T-cell (primary cell): ENCODE data around the gene OSBPL6. TPM values are rescaled to one million over a fixed set of nuclear protein-coding genes. Genes with fewer than 3 reads are reported as not detected.

ENCODE experiments used
- ATAC-seq, 4 experiments: fragments of 200-7000 bp in 3 of 4; fragments of 150-1000 bp in 1 of 4; cut with Tn5 transposase; replicated peaks in 1 of 4; 1 replicate in 3 of 4; 2 replicates in 1 of 4; pipeline ENCODE4 v1.10.0; 2021; ENCODE audit warnings: moderate library complexity in 3 of 4, mild to moderate bottlenecking in 2 of 4, moderate number of reproducible peaks in 1 of 4
- CTCF ChIA-PET, 2 donors: fragments of 300-600 bp; sonication (Branson Sonifier 250); formaldehyde crosslinking; loops; one replicate each; lab custom pipeline; 2022; ENCODE audit warnings: antibody characterized with exemption in 2 of 2; lab: Charles Lee
- POLR2A ChIA-PET, 2 donors: fragments of 300-600 bp; sonication (Branson Sonifier 250); formaldehyde crosslinking; loops; one replicate each; lab custom pipeline; 2022; ENCODE audit warnings: antibody characterized with exemption in 2 of 2; lab: Charles Lee
- DNase-seq, 35 experiments: peaks; one replicate each; pipeline versions ENCODE4 v3.0.0 to v3.0.0-alpha.2; 2013 to 2023
- H3K27ac ChIP-seq: one replicate; pipeline ENCODE4 v1.5.1; 2013; ENCODE audit warnings: low read length
- H3K27me3 ChIP-seq, 2 experiments: replicated peaks in 1 of 2; 1 replicate in 1 of 2; 2 replicates in 1 of 2; pipeline versions ENCODE4 v1.6.1 to v1.7.0; 2013; ENCODE audit warnings: low read length in 1 of 2, mixed read lengths in 1 of 2; ENCODE audit not compliant: control insufficient read depth in 2 of 2, insufficient read depth in 2 of 2; ENCODE audit errors: extremely low read depth in 1 of 2
- H3K36me3 ChIP-seq, 2 donors: 1 replicate in 1 of 2; 2 replicates in 1 of 2; pipeline versions ENCODE4 v1.6.1 to v1.7.0; 2013; ENCODE audit warnings: low read length in 1 of 2; ENCODE audit not compliant: control insufficient read depth in 2 of 2, insufficient read depth in 1 of 2; ENCODE audit errors: extremely low read depth in 1 of 2
- H3K4me1 ChIP-seq, 2 experiments: 1 replicate in 1 of 2; 2 replicates in 1 of 2; pipeline versions ENCODE4 v1.6.1 to v1.7.0; 2013; ENCODE audit warnings: low read length in 2 of 2, mixed read lengths in 1 of 2; ENCODE audit not compliant: insufficient read depth in 2 of 2, control insufficient read depth in 1 of 2; ENCODE audit errors: extremely low read depth in 1 of 2
- H3K4me3 ChIP-seq, 2 donors: 1 replicate in 1 of 2; 2 replicates in 1 of 2; pipeline versions ENCODE4 v1.5.1 to v1.7.0; 2013; ENCODE audit warnings: mild to moderate bottlenecking in 2 of 2, low read length in 1 of 2, moderate library complexity in 1 of 2; ENCODE audit not compliant: control insufficient read depth in 1 of 2; ENCODE audit errors: extremely low read depth in 1 of 2
- H3K9me3 ChIP-seq: 2 replicates; pipeline ENCODE4 v1.7.0; 2013
- H3K27ac Mint-ChIP-seq, 2 donors: one replicate each; pipeline ENCODE4 v1.8.0; 2020 to 2021; ENCODE audit warnings: mild to moderate bottlenecking in 2 of 2, mixed read lengths in 2 of 2
- H3K27me3 Mint-ChIP-seq, 2 donors: one replicate each; pipeline ENCODE4 v1.8.0; 2021 to 2022; ENCODE audit warnings: mixed read lengths in 2 of 2
- H3K36me3 Mint-ChIP-seq: one replicate; pipeline ENCODE4 v1.8.0; 2021; ENCODE audit warnings: mixed read lengths
- H3K4me1 Mint-ChIP-seq, 3 donors: one replicate each; pipeline ENCODE4 v1.8.0; 2020 to 2022; ENCODE audit warnings: mixed read lengths in 3 of 3, mild to moderate bottlenecking in 1 of 3
- H3K4me3 Mint-ChIP-seq, 3 donors: one replicate each; pipeline ENCODE4 v1.8.0; 2020 to 2022; ENCODE audit warnings: mild to moderate bottlenecking in 3 of 3, mixed read lengths in 3 of 3, moderate library complexity in 3 of 3
- H3K9me3 Mint-ChIP-seq, 3 donors: one replicate each; pipeline ENCODE4 v1.8.0; 2020 to 2022; ENCODE audit warnings: mixed read lengths in 3 of 3
- WGBS: methylation state at CpG from one replicate; pipeline ENCODE4 v1.1.5; 2013; ENCODE audit warnings: missing lambda C conversion rate; ENCODE audit not compliant: insufficient coverage; 5-methylcytosine and 5-hydroxymethylcytosine counted together
- total RNA-seq, 35 experiments: library from RNA in 6 of 35; stranded (reverse) in 6 of 35; fragments of 120-200 nt in 1 of 35; gene quantifications; one replicate each; pipeline versions ENCODE4 v1.2.1 to v1.2.4 and lab custom pipeline; 2013 to 2026

OSBPL6 gene
- total RNA-seq, 5 donors from 2014 or later (not counting 1 experiment from before 2014, with no cell fraction given): 0.08 to 0.41 (median 0.26) TPM

DNA sequence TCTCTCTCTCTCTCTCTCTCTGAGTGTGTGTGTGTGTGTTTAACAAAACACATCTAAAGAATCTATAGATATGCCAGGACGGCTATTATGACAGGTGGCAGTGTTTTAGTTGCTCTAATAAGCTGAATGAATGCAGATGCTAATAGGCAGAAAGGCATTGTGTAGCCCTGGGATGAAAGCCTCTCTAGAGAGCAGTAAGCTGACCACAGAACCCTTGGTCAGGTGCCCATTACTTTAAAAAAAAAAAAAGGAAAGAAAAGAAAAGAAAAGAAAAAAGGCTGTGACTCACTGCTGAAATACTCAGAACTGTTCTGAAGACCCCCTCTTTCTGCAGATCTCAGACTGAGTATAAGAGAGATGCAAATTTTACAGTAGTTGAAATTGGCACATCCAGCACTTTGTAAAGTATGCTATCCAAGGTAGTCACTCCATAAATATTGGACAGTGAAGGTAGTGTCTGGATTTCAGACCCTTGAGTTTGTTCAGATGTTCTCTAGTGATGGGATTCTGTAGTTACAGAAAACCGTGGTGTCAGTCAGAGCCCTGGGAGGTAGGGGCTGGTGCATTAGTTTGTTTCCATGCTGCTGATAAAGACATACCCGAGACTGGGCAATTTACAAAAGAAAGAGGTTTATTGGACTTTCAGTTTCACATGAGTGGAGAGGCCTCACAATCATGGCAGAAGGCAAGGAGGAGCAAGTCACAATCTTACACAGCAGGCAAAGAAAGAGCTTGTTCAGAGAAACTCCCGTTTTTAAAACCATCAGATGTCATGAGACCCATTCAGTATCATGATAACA, 30.9 kb downstream of the OSBPL6 start:
- no peaks in the 10 kb centered on the region for H3K4me1 Mint-ChIP-seq
- 55% methylated on average over 2 of the region's 4 CpGs for WGBS
- no peak for ATAC-seq
- no peak overlapping the region for H3K27ac ChIP-seq
- H3K27me3 ChIP-seq: peaks cover 0 to 11% of the 10 kb centered on the region in 2 experiments
- no peak overlapping the region for H3K27ac Mint-ChIP-seq
- no peak for DNase-seq
- peaks cover 34 to 38% of the 10 kb centered on the region in 2 donors for H3K27me3 Mint-ChIP-seq
- ChIA-PET CTCF (no interaction called here), POLR2A (no interaction called here)
- no peaks in the 10 kb centered on the region for H3K9me3 Mint-ChIP-seq
- H3K36me3 ChIP-seq: no peaks in the 10 kb centered on the region
- H3K4me3 Mint-ChIP-seq: no peak overlapping the region
- H3K36me3 Mint-ChIP-seq: no peaks in the 10 kb centered on the region
- H3K4me1 ChIP-seq: no peaks in the 10 kb centered on the region
- H3K9me3 ChIP-seq: no peaks in the 10 kb centered on the region
- no peak overlapping the region for H3K4me3 ChIP-seq

DNA sequence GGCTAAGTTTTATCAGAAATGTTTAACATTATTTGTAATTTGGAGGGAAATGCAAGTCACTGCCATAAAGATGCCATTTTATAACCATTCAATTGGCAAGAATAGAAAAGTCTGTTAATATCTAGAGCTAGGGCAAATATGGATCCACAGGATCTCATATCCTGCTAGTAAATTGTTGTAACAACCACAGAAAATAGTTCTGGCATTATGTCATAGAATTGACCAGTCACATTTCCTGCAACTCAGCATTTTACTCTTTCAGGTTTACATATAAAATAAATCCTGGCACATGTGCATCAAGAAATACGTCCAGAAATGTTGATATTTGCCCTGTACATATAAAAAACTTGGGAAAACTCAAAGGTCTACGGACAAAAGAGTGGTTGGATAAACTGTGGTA, 32.9 kb downstream of the OSBPL6 start:
- CTCF ChIA-PET: no interaction called here
- Histone ChIP-seq H3K27me3 (peaks cover 0 to 8% of the 10 kb centered on the region in 2 experiments), H3K27ac (no peak overlapping the region), H3K36me3 (no peaks in the 10 kb centered on the region), H3K4me3 (no peak overlapping the region), H3K4me1 (no peaks in the 10 kb centered on the region), H3K9me3 (no peaks in the 10 kb centered on the region)
- peaks cover 26 to 30% of the 10 kb centered on the region in 2 donors for H3K27me3 Mint-ChIP-seq
- no peak overlapping the region for H3K4me3 Mint-ChIP-seq
- no peak overlapping the region for H3K27ac Mint-ChIP-seq
- no peaks in the 10 kb centered on the region for H3K4me1 Mint-ChIP-seq
- POLR2A ChIA-PET: no interaction called here
- ATAC-seq (no peak), DNase-seq (no peak)
- no peaks in the 10 kb centered on the region for H3K36me3 Mint-ChIP-seq
- no CpG with 5 or more reads among the region's 2 CpGs for WGBS
- no peaks in the 10 kb centered on the region for H3K9me3 Mint-ChIP-seq

DNA sequence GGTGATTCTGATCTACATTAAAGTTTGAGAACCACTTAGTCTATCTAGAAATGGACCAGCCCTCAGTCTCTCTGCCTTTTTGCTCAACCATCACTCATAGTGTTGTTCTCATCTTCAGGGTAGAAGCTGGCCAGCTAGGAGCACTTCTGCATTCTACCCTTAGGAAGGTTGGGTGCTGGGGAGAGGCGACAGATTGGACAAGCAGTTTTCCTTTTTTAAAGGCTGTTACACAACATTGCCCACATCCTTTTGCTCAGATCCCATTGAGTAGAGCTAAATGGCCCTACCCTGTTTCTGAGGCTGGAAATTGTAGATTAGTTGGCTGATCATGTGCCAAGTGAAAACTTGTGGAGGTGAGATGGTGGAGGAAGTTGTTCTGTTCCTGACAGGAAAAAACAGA, 35.6 kb downstream of the OSBPL6 start:
- Histone ChIP-seq H3K36me3 (no peaks in the 10 kb centered on the region), H3K27ac (no peak overlapping the region), H3K4me3 (no peak overlapping the region), H3K27me3 (peaks cover 0 to 6% of the 10 kb centered on the region in 2 experiments), H3K9me3 (no peaks in the 10 kb centered on the region), H3K4me1 (no peaks in the 10 kb centered on the region)
- POLR2A ChIA-PET: no interaction called here
- no peaks in the 10 kb centered on the region for H3K36me3 Mint-ChIP-seq
- H3K4me3 Mint-ChIP-seq: no peak overlapping the region
- H3K27me3 Mint-ChIP-seq: peaks cover 12 to 14% of the 10 kb centered on the region in 2 donors
- CTCF ChIA-PET: no interaction called here
- no peaks in the 10 kb centered on the region for H3K4me1 Mint-ChIP-seq
- H3K9me3 Mint-ChIP-seq: no peaks in the 10 kb centered on the region
- ATAC-seq (peak in 1 of 4 experiments; percentile 16), DNase-seq (no peak)
- H3K27ac Mint-ChIP-seq: no peak overlapping the region
- no CpG with 5 or more reads among the region's 1 CpG for WGBS

DNA sequence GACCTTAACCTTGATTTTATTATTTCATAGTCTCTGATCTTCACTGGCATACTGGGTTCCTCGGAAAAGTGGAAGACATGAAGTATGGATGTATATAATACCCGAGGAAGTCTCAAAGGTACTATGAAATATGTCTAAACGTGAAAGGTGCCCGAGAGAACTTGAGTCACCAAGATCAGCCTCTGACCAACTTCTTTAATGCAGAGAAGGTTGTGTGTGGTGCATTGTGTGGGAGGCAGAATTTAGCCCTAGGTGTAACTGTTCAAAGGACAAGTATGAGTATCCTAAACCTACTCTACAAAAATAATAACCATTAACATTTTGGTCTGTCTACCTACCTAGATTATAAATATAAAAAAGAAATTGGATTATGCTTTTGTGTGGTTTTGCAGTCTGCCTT, 36.1 kb downstream of the OSBPL6 start:
- Mint-ChIP-seq H3K27ac (no peak overlapping the region), H3K27me3 (peaks cover 10% of the 10 kb centered on the region in 2 donors), H3K4me1 (no peaks in the 10 kb centered on the region), H3K9me3 (no peaks in the 10 kb centered on the region), H3K36me3 (no peaks in the 10 kb centered on the region), H3K4me3 (no peak overlapping the region)
- no CpG with 5 or more reads among the region's 4 CpGs for WGBS
- Histone ChIP-seq H3K4me3 (no peak overlapping the region), H3K36me3 (no peaks in the 10 kb centered on the region), H3K27ac (no peak overlapping the region), H3K9me3 (no peaks in the 10 kb centered on the region), H3K27me3 (peaks cover 0 to 6% of the 10 kb centered on the region in 2 experiments), H3K4me1 (no peaks in the 10 kb centered on the region)
- ChIA-PET CTCF (no interaction called here), POLR2A (no interaction called here)
- DNase-seq (no peak), ATAC-seq (no peak)

DNA sequence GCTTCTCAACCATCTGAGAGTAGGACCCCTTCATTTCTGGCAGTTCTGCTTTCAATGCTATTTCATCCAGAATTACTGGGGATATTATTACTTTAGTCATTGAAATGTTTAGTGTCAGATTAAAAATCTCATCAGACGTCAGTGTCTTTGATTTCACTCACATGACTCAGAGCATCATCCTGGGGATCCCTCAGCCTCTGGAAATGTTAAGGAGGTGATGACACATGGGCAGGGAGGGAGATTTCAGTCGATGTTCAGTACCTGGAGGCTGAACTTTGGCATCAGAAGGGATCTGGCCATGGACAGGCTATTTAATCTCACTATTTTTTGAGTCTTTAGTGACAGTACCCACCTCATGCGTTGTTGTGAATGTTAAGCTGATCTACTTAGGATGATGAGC, 39.1 kb downstream of the OSBPL6 start:
- ATAC-seq: no peak

DNA sequence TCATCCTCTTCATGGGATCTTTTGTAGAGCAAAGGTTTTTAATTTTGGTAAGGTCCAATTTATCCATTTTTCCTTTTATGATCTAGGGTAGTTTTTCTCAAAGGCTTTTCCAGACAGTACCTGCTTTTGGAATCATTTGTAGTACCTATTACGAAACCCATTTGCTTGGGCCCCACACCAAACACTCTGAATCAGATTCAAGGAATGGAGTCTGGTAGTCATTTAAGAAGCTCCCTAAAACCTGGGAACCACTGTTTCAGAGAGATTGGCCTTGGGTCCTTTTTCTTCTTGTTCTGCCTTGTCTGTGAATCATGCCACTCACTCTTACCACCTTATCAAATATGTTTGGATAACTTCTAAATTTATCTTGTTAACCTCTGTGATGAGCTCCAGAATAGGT, 40.3 kb downstream of the OSBPL6 start:
- ChIA-PET CTCF (interaction anchor here (0.5 kb wide), 2 partner anchors 26 to 837 kb away, joined by 6 to 8 read pairs; no protein-coding TSS in a partner anchor), POLR2A (no interaction called here)
- H3K9me3 Mint-ChIP-seq: no peaks in the 10 kb centered on the region
- H3K36me3 Mint-ChIP-seq: no peaks in the 10 kb centered on the region
- WGBS: no CpG with 5 or more reads among the region's 1 CpG
- no peaks in the 10 kb centered on the region for H3K4me1 Mint-ChIP-seq
- H3K27me3 ChIP-seq: no peaks in the 10 kb centered on the region
- no peaks in the 10 kb centered on the region for H3K36me3 ChIP-seq
- no peak overlapping the region for H3K4me3 ChIP-seq
- DNase-seq (no peak), ATAC-seq (no peak)
- no peak overlapping the region for H3K27ac Mint-ChIP-seq
- H3K27ac ChIP-seq: no peak overlapping the region
- H3K4me3 Mint-ChIP-seq: no peak overlapping the region
- no peaks in the 10 kb centered on the region for H3K9me3 ChIP-seq
- no peaks in the 10 kb centered on the region for H3K4me1 ChIP-seq
- peaks cover 7% of the 10 kb centered on the region in 2 donors for H3K27me3 Mint-ChIP-seq

More for the DNA sequence above, 39.1 kb downstream of the OSBPL6 start:
- Histone ChIP-seq H3K4me1 (no peaks in the 10 kb centered on the region), H3K4me3 (no peak overlapping the region), H3K27me3 (no peaks in the 10 kb centered on the region), H3K27ac (no peak overlapping the region), H3K36me3 (no peaks in the 10 kb centered on the region), H3K9me3 (no peaks in the 10 kb centered on the region)
- Mint-ChIP-seq H3K27ac (no peak overlapping the region), H3K9me3 (no peaks in the 10 kb centered on the region), H3K36me3 (no peaks in the 10 kb centered on the region), H3K4me3 (no peak overlapping the region), H3K27me3 (peaks cover 7% of the 10 kb centered on the region in 2 donors), H3K4me1 (no peaks in the 10 kb centered on the region)
- no peak for DNase-seq
- ChIA-PET POLR2A (no interaction called here), CTCF (no interaction called here)
- 20% methylated on average over 1 of the region's 3 CpGs for WGBS
